GM21515 (cell line): Measurements from ENCODE around the gene DOCK11.
A peak's percentile ranks its signal among the peaks of the same experiment; 100 is the strongest.

ENCODE experiments used
- ATAC-seq: cut with Tn5 transposase; IDR thresholded peaks from one replicate; pipeline ENCODE4 v1.9.1; 2021; ENCODE audit not compliant: unreplicated experiment

DOCK11 gene

GRCh38 chrX:118528071-118528737 is 32.6 kb downstream of the DOCK11 start:
- ATAC-seq: peak; percentile 61

GRCh38 chrX:118530219-118530911 is 34.8 kb downstream of the DOCK11 start:
- no peak for ATAC-seq

DNA sequence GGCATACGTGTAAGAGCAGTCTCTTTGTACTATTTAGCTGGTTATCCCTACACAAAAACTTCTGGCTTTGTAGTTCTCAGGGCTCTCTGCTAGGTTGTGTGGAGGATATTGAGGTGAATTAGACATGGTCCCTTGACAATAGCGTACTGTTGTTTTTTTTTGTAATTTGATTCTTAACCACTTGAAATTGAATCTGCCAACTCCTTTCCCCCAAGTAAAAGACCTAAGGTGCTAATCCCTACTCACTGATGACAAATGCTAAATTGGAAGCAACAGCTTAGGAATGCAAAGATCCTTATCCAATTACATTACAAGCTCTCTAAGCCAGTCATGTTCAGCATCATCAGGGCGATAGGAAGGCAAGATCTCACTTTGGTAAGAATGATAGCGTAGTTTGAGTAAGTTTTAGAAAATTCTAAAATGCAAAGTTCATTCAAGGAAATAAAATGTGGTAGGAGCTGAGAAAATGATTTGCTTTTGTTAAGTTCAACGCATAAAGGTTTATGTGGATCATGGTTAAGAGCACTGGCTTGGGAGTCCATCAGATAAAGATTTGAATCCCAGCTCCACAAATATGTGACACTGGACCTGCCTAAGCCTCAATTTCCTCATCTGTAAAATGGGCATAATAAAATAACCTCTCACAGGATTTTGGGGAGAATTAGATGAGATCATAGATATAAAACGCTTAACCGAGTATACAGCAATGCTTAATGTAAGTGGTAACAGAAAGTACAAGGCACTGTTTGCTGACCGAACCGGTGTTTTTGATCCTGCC is 39.3 kb downstream of the DOCK11 start:
- no peak for ATAC-seq

GRCh38 chrX:118536204-118536603 is 40.6 kb downstream of the DOCK11 start:
- peak; percentile 57 for ATAC-seq

- ATAC-seq: peak; percentile 70
Observed at GRCh38 chrX:118536687-118537461, 41.3 kb downstream of the DOCK11 start.

- ATAC-seq: no peak
Observed at GRCh38 chrX:118538386-118538785, 42.8 kb downstream of the DOCK11 start.

GRCh38 chrX:118540342-118540741 is 44.7 kb downstream of the DOCK11 start:
- ATAC-seq: no peak

DNA sequence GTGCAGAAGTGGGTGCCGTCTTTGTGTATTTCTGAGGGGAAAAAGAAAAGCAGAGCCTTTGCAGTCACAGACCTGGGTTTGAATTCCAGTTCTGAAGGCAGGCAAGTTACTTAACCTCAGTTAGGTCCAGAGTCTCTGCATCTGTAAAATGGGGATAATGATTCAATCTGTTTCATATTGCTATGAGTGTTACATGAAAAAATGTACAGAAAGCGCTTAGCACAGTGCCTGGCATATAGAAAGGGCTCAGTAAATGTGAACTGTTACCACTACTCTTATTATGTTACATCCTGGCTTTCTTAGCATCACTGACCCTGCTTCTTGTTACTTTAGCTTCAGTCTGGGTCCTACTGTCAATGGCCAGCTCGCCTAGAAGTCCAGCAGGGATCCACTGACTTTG is 45.9 kb downstream of the DOCK11 start:
- ATAC-seq: no peak

DNA sequence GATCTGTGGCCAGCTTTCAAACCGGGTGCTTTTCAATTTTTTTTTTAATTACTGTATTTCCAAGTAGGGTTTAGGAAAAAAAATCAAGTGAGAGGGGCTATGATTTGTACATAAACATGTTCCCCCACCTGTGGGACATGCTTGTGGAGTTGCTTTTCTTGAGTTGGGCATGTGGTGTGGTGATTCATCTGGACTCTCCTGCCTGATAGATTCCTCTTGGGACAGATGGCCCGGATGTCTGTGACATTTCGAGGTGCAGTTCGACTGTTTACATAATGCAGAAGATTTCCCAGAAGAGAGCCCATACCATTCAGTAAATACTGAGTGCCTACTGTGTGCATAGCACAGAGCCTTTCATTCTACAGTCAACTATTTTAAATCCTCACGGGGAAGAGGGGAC is 49.9 kb downstream of the DOCK11 start:
- no peak for ATAC-seq

GRCh38 chrX:118548841-118549240 is 53.2 kb downstream of the DOCK11 start:
- no peak for ATAC-seq

GRCh38 chrX:118550792-118551191 is 55.2 kb downstream of the DOCK11 start:
- ATAC-seq: no peak

GRCh38 chrX:118551426-118551825 is 55.8 kb downstream of the DOCK11 start:
- ATAC-seq: no peak

- ATAC-seq: no peak
Observed at GRCh38 chrX:118552121-118552900, 56.7 kb downstream of the DOCK11 start.

DNA sequence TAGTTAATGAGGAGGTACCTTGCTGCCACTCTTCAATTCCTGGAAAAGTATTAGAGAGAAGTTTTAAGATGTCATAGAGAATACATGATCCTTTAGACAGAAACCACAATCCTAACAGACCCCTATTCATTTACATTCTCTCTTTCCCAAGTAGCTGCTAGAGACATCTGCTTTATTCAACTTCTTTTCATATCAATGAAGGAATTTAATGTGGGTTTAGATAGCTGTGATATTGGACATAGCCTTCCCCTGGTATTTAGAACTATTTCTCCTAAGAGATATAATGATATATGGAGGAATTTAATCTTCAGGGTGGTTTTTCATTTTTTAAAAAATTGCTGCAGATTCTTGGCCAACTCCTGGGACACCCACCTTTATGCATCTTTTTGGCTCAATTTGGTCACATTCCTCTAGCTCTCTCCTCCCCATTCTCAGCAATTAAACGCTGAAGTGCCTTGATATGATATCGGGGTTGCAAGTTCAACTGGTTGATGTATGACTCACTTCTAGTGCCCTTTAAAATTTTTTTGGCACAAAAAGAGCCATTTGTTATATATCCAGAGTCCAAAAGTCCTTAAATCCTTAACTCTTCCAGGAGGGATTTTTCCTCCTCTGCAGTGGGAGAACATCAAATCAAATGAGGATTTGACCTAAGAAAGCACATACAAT is 57.6 kb downstream of the DOCK11 start:
- ATAC-seq: no peak

- no peak for ATAC-seq
Observed at GRCh38 chrX:118554511-118554910, 58.9 kb downstream of the DOCK11 start.

GRCh38 chrX:118558926-118559325 is 63.3 kb downstream of the DOCK11 start:
- ATAC-seq: no peak

GRCh38 chrX:118560489-118560888 is 64.9 kb downstream of the DOCK11 start:
- ATAC-seq: no peak

GRCh38 chrX:118562582-118563164 is 67.1 kb downstream of the DOCK11 start:
- no peak for ATAC-seq

- ATAC-seq: no peak
Observed at GRCh38 chrX:118564498-118564897, 68.9 kb downstream of the DOCK11 start.

DNA sequence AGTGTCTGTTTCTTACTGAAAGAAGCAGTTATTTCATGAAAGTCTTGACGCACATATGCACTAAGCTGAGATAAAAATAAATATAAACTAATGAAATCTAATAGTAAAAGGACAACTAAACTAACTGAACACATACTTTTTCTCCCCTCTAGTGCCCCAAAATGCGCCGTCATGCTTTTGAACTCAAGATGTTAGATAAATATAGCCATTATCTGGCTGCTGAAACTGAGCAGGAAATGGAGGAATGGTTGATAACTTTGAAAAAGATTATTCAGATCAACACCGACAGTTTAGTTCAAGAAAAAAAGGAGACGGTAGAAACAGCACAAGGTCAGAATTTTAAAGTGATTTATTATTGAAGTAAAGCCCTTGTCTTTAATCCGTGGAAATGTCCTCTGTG is 70.2 kb downstream of the DOCK11 start:
- no peak for ATAC-seq
